Measurements from ENCODE around the gene PRIM1.

DNA sequence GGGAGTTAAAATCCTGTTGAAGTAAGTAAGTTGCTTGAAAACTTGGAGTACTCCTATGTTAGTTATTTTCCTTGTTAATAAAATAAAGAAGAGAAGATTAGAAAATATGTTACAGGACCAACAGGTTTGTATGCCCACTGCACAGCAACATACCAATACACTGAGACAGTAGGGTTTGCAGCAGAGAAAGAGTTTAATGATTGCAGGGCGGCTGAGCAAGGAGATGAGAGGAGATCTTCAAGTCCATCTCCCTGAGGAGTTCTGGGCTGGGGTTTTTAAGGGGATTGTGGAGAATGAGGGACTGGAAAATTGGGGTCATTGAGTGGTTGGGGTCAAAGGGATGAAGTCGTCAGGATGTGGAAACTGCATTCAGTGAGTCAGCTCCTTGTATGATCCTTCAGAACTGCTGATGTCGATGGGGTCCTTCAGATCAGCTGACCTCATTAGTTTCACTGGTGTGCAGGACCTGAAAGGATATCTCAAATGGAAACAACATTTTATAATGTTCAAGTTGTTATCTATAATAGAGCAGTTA lies 6.7 kb upstream of the PRIM1 start:
- TF ChIP-seq, protein P1, sequence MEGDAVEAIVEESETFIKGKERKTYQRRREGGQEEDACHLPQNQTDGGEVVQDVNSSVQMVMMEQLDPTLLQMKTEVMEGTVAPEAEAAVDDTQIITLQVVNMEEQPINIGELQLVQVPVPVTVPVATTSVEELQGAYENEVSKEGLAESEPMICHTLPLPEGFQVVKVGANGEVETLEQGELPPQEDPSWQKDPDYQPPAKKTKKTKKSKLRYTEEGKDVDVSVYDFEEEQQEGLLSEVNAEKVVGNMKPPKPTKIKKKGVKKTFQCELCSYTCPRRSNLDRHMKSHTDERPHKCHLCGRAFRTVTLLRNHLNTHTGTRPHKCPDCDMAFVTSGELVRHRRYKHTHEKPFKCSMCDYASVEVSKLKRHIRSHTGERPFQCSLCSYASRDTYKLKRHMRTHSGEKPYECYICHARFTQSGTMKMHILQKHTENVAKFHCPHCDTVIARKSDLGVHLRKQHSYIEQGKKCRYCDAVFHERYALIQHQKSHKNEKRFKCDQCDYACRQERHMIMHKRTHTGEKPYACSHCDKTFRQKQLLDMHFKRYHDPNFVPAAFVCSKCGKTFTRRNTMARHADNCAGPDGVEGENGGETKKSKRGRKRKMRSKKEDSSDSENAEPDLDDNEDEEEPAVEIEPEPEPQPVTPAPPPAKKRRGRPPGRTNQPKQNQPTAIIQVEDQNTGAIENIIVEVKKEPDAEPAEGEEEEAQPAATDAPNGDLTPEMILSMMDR (IDR thresholded peaks at IDR 0.05 in 8 of 11, conservative IDR thresholded peaks at IDR 0.05 in 3 of 11) = no peak
- TF ChIP-seq POLR2AphosphoS5 (IDR thresholded peaks at IDR 0.05) (no peak), POLR2A (IDR thresholded peaks at IDR 0.05) (no peak)

Measured in spleen (tissue), 7 donors.